K562 (cell line): ENCODE results near the gene LYPD6B. TPM values are rescaled to one million over a fixed set of nuclear protein-coding genes. Genes with fewer than 3 reads are reported as not detected.

Experiments used
- ARHGAP35 ChIP-seq: fragments of 450-650 bp; IDR thresholded peaks from 2 replicates; pipeline ENCODE4 v1.6.1; 2018; ENCODE audit not compliant: partially characterized antibody
- MBD2 ChIP-seq: sonication (generic); IDR thresholded peaks from 2 replicates; pipeline ENCODE4 v1.6.1; 2016; ENCODE audit warnings: low read depth, borderline replicate concordance
- NFXL1 ChIP-seq: fragments of 450-650 bp; formaldehyde crosslinking; IDR thresholded peaks from 2 replicates; pipeline ENCODE4 v1.4.0; 2021; ENCODE audit warnings: mild to moderate bottlenecking
- XRCC5 ChIP-seq: fragments of 200-400 bp; formaldehyde crosslinking; IDR thresholded peaks from 2 replicates; pipeline ENCODE4 v1.6.1; 2017; ENCODE audit warnings: low read depth, mild to moderate bottlenecking, low read length
- ZNF444 ChIP-seq: fragments of 250-450 bp; sonication (Bioruptor Pico); IDR thresholded peaks from 2 replicates; pipeline ENCODE4 v1.4.0; 2020; ENCODE audit warnings: mild to moderate bottlenecking, moderate library complexity
- polyA plus RNA-seq, 8 experiments: library from polyadenylated mRNA; depleted of rRNA in 4 of 8; stranded (reverse) in 5 of 8; unstranded in 3 of 8; fragments of >200 nt; fragmentation: Nextera tagmentation in 2 of 8; fragmentation: Illumina TruSeq in 1 of 8; extraction: Ambion mirVana in 2 of 8; extraction: Trizol in 1 of 8; gene quantifications; 2 replicates each; pipeline versions ENCODE4 v1.2.1 to v1.2.3, GENCODE V29; 2011 to 2014; ENCODE audit warnings: inconsistent platforms in 1 of 8, missing spikeins in 1 of 8
- total RNA-seq, 7 experiments: library from RNA; depleted of rRNA in 6 of 7; stranded (reverse); fragments of >200 nt in 6 of 7; fragmentation: Illumina TruSeq in 2 of 7; extraction: Trizol in 2 of 7; gene quantifications; 2 replicates each; pipeline versions ENCODE4 v1.2.1 to v1.2.3, GENCODE V29; 2011 to 2021; ENCODE audit warnings: low replicate concordance in 1 of 7
- TF ChIP-seq, protein P1 (sequence below): fragments of 450-650 bp; IDR thresholded peaks from 2 replicates; pipeline ENCODE4 v1.6.1; 2017; ENCODE audit warnings: antibody characterized with exemption, mild to moderate bottlenecking
- TF ChIP-seq, protein P2 (sequence below), 2 experiments: fragments of 450-650 bp in 1 of 2; sonication (generic) in 1 of 2; formaldehyde crosslinking in 1 of 2; IDR thresholded peaks; 2 replicates each; pipeline versions ENCODE4 v1.7.1 to v1.9.0; 2016 to 2022; ENCODE audit warnings: inconsistent platforms in 1 of 2, mild to moderate bottlenecking in 1 of 2, missing genetic modification reagents in 1 of 2

LYPD6B gene
- total and polyA plus RNA-seq, 9 of the 15 experiments (the other 6 are each of a cell fraction or from before 2014, with no cell fraction given) = not detected

- TF ChIP-seq ZNF444 (CRISPR knock-in tag) (no peak), XRCC5 (no peak), ARHGAP35 (no peak), NFXL1 (CRISPR knock-in tag) (no peak), MBD2 (no peak)
- TF ChIP-seq, protein P1, sequence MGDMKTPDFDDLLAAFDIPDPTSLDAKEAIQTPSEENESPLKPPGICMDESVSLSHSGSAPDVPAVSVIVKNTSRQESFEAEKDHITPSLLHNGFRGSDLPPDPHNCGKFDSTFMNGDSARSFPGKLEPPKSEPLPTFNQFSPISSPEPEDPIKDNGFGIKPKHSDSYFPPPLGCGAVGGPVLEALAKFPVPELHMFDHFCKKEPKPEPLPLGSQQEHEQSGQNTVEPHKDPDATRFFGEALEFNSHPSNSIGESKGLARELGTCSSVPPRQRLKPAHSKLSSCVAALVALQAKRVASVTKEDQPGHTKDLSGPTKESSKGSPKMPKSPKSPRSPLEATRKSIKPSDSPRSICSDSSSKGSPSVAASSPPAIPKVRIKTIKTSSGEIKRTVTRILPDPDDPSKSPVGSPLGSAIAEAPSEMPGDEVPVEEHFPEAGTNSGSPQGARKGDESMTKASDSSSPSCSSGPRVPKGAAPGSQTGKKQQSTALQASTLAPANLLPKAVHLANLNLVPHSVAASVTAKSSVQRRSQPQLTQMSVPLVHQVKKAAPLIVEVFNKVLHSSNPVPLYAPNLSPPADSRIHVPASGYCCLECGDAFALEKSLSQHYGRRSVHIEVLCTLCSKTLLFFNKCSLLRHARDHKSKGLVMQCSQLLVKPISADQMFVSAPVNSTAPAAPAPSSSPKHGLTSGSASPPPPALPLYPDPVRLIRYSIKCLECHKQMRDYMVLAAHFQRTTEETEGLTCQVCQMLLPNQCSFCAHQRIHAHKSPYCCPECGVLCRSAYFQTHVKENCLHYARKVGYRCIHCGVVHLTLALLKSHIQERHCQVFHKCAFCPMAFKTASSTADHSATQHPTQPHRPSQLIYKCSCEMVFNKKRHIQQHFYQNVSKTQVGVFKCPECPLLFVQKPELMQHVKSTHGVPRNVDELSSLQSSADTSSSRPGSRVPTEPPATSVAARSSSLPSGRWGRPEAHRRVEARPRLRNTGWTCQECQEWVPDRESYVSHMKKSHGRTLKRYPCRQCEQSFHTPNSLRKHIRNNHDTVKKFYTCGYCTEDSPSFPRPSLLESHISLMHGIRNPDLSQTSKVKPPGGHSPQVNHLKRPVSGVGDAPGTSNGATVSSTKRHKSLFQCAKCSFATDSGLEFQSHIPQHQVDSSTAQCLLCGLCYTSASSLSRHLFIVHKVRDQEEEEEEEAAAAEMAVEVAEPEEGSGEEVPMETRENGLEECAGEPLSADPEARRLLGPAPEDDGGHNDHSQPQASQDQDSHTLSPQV = no peak
- TF ChIP-seq, protein P2, sequence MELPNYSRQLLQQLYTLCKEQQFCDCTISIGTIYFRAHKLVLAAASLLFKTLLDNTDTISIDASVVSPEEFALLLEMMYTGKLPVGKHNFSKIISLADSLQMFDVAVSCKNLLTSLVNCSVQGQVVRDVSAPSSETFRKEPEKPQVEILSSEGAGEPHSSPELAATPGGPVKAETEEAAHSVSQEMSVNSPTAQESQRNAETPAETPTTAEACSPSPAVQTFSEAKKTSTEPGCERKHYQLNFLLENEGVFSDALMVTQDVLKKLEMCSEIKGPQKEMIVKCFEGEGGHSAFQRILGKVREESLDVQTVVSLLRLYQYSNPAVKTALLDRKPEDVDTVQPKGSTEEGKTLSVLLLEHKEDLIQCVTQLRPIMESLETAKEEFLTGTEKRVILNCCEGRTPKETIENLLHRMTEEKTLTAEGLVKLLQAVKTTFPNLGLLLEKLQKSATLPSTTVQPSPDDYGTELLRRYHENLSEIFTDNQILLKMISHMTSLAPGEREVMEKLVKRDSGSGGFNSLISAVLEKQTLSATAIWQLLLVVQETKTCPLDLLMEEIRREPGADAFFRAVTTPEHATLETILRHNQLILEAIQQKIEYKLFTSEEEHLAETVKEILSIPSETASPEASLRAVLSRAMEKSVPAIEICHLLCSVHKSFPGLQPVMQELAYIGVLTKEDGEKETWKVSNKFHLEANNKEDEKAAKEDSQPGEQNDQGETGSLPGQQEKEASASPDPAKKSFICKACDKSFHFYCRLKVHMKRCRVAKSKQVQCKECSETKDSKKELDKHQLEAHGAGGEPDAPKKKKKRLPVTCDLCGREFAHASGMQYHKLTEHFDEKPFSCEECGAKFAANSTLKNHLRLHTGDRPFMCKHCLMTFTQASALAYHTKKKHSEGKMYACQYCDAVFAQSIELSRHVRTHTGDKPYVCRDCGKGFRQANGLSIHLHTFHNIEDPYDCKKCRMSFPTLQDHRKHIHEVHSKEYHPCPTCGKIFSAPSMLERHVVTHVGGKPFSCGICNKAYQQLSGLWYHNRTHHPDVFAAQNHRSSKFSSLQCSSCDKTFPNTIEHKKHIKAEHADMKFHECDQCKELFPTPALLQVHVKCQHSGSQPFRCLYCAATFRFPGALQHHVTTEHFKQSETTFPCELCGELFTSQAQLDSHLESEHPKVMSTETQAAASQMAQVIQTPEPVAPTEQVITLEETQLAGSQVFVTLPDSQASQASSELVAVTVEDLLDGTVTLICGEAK (IDR thresholded peaks at IDR 0.05) = no peak
- TF ChIP-seq, protein P2 (CRISPR knock-in tag; IDR thresholded peaks at IDR 0.05) = no peak
These were observed 131.7 kb downstream of the LYPD6B start (continued) for GRCh38 chr2:149170156-149170555.
